ENCODE results near the gene LRRC61. TPM values are rescaled to one million over a fixed set of nuclear protein-coding genes. Genes with fewer than 3 reads are reported as not detected.

The LRRC61 gene
- polyA plus RNA-seq, 1 donor (not counting 4 experiments of a cell fraction or from before 2014, with no cell fraction given): 1.0 TPM

DNA sequence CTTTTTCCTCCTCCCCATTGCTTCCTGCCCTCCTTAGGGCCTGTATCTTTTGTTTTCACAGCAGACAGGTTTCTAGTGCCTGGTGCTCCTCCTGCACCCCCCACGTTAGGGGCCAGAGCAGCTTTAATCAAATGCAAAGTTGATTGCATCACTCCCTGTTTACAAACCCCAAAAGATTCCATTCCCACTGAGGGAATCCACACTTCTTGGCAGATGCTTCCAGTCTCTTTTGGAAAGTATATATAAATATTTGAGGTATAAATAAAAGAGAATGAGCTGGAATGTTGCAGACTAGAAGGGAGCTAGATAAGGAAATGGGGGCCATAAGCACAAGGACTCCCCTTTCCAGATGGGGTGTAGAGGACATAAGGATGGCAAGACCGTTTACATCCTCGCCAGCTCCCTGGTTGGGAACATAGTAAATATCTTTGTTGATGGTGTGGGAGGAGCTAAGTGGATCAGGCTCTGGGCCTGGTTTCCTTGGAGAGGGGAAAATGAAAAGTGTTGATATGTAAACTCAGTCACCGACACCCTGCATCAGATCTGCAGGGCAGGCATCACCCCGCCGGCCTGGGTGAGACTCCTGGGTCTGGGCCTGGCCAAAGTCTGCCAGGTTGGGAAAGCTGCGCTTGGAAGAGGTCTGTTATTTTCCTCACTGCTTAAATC, 12.1 kb downstream of the LRRC61 start:
- Histone ChIP-seq H3K36me3 (ENCODE audit: control insufficient read depth in 2 of 2, extremely low read depth in 1 of 2, insufficient read depth in 2 of 2, low read length in 2 of 2) (no peaks in the 10 kb centered on the region), H3K27me3 (ENCODE audit: control insufficient read depth, extremely low read depth, insufficient read depth, low read length) (peaks cover 11% of the 10 kb centered on the region), H3K79me2 (ENCODE audit: control insufficient read depth, insufficient read depth, low read length) (no peaks in the 10 kb centered on the region), H3K9me3 (ENCODE audit: control insufficient read depth, low read depth, low read length) (no peaks in the 10 kb centered on the region), H3K27ac (ENCODE audit: control insufficient read depth, insufficient read depth, low read length) (no peak overlapping the region), H3K9me1 (ENCODE audit: control insufficient read depth, extremely low read depth, insufficient read depth, low read length) (no peaks in the 10 kb centered on the region), H3K4me3 (ENCODE audit: control insufficient read depth in 2 of 3, extremely low read depth in 1 of 3, insufficient read depth in 2 of 3, low read depth in 1 of 3, low read length in 3 of 3) (no peak overlapping the region), H2AFZ (ENCODE audit: control insufficient read depth, low read length) (no peak overlapping the region), H3K4me2 (ENCODE audit: control insufficient read depth, extremely low read depth, insufficient read depth, low read depth, low read length) (no peak overlapping the region), H3K4me1 (ENCODE audit: control insufficient read depth, extremely low read depth, insufficient read depth, low read length) (no peaks in the 10 kb centered on the region), H4K20me1 (ENCODE audit: control insufficient read depth, extremely low read depth, insufficient read depth, low read length) (no peaks in the 10 kb centered on the region), H3K9ac (ENCODE audit: control insufficient read depth, extremely low read depth, insufficient read depth, low read length) (no peak overlapping the region)
- no peak for DNase-seq (ENCODE audit: low read depth, low spot score)
- dilution Hi-C loops (cut with MboI; ENCODE audit: extremely low pct_ligation_motif_present, low sequenced_read_pairs): no loop called here
- no peak for FAIRE-seq
- TF ChIP-seq EZH2 (IDR thresholded peaks at IDR 0.05; ENCODE audit: low read length): no peak
- TF ChIP-seq, protein P1, sequence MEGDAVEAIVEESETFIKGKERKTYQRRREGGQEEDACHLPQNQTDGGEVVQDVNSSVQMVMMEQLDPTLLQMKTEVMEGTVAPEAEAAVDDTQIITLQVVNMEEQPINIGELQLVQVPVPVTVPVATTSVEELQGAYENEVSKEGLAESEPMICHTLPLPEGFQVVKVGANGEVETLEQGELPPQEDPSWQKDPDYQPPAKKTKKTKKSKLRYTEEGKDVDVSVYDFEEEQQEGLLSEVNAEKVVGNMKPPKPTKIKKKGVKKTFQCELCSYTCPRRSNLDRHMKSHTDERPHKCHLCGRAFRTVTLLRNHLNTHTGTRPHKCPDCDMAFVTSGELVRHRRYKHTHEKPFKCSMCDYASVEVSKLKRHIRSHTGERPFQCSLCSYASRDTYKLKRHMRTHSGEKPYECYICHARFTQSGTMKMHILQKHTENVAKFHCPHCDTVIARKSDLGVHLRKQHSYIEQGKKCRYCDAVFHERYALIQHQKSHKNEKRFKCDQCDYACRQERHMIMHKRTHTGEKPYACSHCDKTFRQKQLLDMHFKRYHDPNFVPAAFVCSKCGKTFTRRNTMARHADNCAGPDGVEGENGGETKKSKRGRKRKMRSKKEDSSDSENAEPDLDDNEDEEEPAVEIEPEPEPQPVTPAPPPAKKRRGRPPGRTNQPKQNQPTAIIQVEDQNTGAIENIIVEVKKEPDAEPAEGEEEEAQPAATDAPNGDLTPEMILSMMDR (optimal IDR thresholded peaks at IDR 0.05 in 1 of 3, IDR thresholded peaks at IDR 0.05 in 1 of 3, conservative IDR thresholded peaks at IDR 0.05 in 1 of 3; ENCODE audit: extremely low read depth in 1 of 3, insufficient read depth in 2 of 3, low read length in 3 of 3): no peak

DNA sequence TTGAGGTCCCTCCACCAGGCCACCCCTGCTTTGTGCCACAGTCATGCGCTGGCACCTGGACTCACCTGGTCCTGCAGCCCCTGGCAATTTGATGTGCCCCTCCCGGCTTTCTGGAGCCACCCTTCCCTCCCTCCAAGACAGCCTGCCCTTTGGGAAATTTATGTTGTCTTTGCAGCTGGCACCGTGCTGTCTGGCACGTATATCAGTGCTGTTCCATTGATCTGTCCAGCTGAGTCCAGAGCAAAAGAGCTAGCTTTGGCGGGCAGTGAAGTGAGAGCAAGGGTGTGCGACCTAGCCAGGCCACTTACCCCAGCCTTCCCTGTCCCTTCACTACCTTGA, 12.6 kb downstream of the LRRC61 start:
- TF ChIP-seq, protein P1 (optimal IDR thresholded peaks at IDR 0.05 in 1 of 3, IDR thresholded peaks at IDR 0.05 in 1 of 3, conservative IDR thresholded peaks at IDR 0.05 in 1 of 3; ENCODE audit: extremely low read depth in 1 of 3, insufficient read depth in 2 of 3, low read length in 3 of 3): no peak
- TF ChIP-seq EZH2 (IDR thresholded peaks at IDR 0.05; ENCODE audit: low read length): no peak
- FAIRE-seq: no peak
- Histone ChIP-seq H3K4me1 (ENCODE audit: control insufficient read depth, extremely low read depth, insufficient read depth, low read length) (no peaks in the 10 kb centered on the region), H2AFZ (ENCODE audit: control insufficient read depth, low read length) (no peak overlapping the region), H3K4me2 (ENCODE audit: control insufficient read depth, extremely low read depth, insufficient read depth, low read depth, low read length) (no peak overlapping the region), H3K27me3 (ENCODE audit: control insufficient read depth, extremely low read depth, insufficient read depth, low read length) (peaks cover 16% of the 10 kb centered on the region), H4K20me1 (ENCODE audit: control insufficient read depth, extremely low read depth, insufficient read depth, low read length) (no peaks in the 10 kb centered on the region), H3K27ac (ENCODE audit: control insufficient read depth, insufficient read depth, low read length) (no peak overlapping the region), H3K36me3 (ENCODE audit: control insufficient read depth in 2 of 2, extremely low read depth in 1 of 2, insufficient read depth in 2 of 2, low read length in 2 of 2) (no peaks in the 10 kb centered on the region), H3K9ac (ENCODE audit: control insufficient read depth, extremely low read depth, insufficient read depth, low read length) (no peak overlapping the region), H3K4me3 (ENCODE audit: control insufficient read depth in 2 of 3, extremely low read depth in 1 of 3, insufficient read depth in 2 of 3, low read depth in 1 of 3, low read length in 3 of 3) (no peak overlapping the region), H3K9me1 (ENCODE audit: control insufficient read depth, extremely low read depth, insufficient read depth, low read length) (no peaks in the 10 kb centered on the region), H3K79me2 (ENCODE audit: control insufficient read depth, insufficient read depth, low read length) (no peaks in the 10 kb centered on the region), H3K9me3 (ENCODE audit: control insufficient read depth, low read depth, low read length) (no peaks in the 10 kb centered on the region)
- dilution Hi-C loops (cut with MboI; ENCODE audit: extremely low pct_ligation_motif_present, low sequenced_read_pairs): no loop called here
- no peak for DNase-seq (ENCODE audit: low read depth, low spot score)
